Measurements from ENCODE around the gene KLHL36.

Gene KLHL36

DNA sequence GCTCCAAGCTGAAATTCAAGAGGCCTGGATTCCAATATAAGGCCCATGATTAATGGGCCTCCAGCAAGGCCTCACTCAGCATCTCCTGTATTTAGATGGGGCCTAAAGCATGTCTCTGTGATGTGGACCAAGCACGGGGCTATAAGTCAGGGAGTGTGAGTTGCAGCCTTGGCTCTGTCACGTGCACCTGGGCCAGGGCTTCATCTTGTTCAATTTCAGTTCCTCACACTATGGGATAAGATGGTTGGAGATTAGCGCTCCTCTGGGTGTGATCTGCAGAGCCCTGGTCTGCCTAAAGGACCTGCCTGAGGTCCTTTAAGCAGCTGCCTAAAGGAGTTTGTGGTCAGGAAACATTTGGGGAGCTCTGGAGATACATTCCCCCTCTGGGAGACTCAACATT is 25.2 kb downstream of the KLHL36 start:
- no peak for TF ChIP-seq ZNF70 (CRISPR knock-in tag; IDR thresholded peaks at IDR 0.05)
- no peak for TF ChIP-seq ISL1 (CRISPR knock-in tag; IDR thresholded peaks at IDR 0.05)
- TF ChIP-seq, protein P1, sequence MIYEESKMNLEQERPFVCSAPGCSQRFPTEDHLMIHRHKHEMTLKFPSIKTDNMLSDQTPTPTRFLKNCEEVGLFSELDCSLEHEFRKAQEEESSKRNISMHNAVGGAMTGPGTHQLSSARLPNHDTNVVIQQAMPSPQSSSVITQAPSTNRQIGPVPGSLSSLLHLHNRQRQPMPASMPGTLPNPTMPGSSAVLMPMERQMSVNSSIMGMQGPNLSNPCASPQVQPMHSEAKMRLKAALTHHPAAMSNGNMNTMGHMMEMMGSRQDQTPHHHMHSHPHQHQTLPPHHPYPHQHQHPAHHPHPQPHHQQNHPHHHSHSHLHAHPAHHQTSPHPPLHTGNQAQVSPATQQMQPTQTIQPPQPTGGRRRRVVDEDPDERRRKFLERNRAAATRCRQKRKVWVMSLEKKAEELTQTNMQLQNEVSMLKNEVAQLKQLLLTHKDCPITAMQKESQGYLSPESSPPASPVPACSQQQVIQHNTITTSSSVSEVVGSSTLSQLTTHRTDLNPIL (CRISPR knock-in tag; IDR thresholded peaks at IDR 0.05; ENCODE audit: low read depth) = no peak
- no peak for TF ChIP-seq ZFP30 (CRISPR knock-in tag; IDR thresholded peaks at IDR 0.05)
- TF ChIP-seq SNAI2 (CRISPR knock-in tag; IDR thresholded peaks at IDR 0.05) = no peak
- TF ChIP-seq, protein P2, sequence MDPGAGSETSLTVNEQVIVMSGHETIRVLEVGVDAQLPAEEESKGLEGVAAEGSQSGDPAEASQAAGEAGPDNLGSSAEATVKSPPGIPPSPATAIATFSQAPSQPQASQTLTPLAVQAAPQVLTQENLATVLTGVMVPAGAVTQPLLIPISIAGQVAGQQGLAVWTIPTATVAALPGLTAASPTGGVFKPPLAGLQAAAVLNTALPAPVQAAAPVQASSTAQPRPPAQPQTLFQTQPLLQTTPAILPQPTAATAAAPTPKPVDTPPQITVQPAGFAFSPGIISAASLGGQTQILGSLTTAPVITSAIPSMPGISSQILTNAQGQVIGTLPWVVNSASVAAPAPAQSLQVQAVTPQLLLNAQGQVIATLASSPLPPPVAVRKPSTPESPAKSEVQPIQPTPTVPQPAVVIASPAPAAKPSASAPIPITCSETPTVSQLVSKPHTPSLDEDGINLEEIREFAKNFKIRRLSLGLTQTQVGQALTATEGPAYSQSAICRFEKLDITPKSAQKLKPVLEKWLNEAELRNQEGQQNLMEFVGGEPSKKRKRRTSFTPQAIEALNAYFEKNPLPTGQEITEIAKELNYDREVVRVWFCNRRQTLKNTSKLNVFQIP (CRISPR knock-in tag; IDR thresholded peaks at IDR 0.05; ENCODE audit: borderline replicate concordance, low read depth) = no peak
- TF ChIP-seq ZNF565 (CRISPR knock-in tag; conservative IDR thresholded peaks at IDR 0.05; ENCODE audit: low read depth) = no peak
- TF ChIP-seq, protein P3, sequence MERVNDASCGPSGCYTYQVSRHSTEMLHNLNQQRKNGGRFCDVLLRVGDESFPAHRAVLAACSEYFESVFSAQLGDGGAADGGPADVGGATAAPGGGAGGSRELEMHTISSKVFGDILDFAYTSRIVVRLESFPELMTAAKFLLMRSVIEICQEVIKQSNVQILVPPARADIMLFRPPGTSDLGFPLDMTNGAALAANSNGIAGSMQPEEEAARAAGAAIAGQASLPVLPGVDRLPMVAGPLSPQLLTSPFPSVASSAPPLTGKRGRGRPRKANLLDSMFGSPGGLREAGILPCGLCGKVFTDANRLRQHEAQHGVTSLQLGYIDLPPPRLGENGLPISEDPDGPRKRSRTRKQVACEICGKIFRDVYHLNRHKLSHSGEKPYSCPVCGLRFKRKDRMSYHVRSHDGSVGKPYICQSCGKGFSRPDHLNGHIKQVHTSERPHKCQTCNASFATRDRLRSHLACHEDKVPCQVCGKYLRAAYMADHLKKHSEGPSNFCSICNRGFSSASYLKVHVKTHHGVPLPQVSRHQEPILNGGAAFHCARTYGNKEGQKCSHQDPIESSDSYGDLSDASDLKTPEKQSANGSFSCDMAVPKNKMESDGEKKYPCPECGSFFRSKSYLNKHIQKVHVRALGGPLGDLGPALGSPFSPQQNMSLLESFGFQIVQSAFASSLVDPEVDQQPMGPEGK (CRISPR knock-in tag; IDR thresholded peaks at IDR 0.05; ENCODE audit: borderline replicate concordance) = no peak
- TF ChIP-seq ARNTL (CRISPR knock-in tag; IDR thresholded peaks at IDR 0.05; ENCODE audit: borderline replicate concordance, low read depth) = no peak
- no peak for TF ChIP-seq ZC3H10 (CRISPR knock-in tag; IDR thresholded peaks at IDR 0.05)
- ATAC-seq = no peak

DNA sequence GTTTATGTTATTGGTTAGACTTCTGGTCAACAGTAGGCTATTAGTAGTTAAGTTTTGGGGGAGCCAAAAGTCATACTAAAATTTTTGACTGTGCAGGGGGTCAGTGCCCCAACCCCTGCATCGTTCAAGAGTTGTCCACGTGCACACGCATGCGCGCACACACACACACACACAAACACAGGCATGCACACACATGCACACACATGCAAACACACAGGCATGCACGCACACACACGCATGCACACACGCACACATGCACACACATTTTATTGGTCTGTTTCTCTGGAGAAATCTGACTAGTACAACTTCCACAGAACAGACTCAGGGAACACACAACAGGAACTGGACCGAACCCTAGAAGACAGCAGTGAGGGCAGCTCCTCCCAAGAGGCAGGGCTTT is 27.1 kb downstream of the KLHL36 start:
- no peak for ATAC-seq
- TF ChIP-seq TOX (CRISPR knock-in tag; IDR thresholded peaks at IDR 0.05; ENCODE audit: borderline replicate concordance) (no peak), ZNF8 (CRISPR knock-in tag; IDR thresholded peaks at IDR 0.05) (no peak), CSDC2 (CRISPR knock-in tag; IDR thresholded peaks at IDR 0.05) (no peak), BACH2 (CRISPR knock-in tag; IDR thresholded peaks at IDR 0.05; ENCODE audit: borderline replicate concordance) (no peak)
- TF ChIP-seq, protein P3 (CRISPR knock-in tag; IDR thresholded peaks at IDR 0.05; ENCODE audit: borderline replicate concordance) = no peak
- TF ChIP-seq, protein P4, sequence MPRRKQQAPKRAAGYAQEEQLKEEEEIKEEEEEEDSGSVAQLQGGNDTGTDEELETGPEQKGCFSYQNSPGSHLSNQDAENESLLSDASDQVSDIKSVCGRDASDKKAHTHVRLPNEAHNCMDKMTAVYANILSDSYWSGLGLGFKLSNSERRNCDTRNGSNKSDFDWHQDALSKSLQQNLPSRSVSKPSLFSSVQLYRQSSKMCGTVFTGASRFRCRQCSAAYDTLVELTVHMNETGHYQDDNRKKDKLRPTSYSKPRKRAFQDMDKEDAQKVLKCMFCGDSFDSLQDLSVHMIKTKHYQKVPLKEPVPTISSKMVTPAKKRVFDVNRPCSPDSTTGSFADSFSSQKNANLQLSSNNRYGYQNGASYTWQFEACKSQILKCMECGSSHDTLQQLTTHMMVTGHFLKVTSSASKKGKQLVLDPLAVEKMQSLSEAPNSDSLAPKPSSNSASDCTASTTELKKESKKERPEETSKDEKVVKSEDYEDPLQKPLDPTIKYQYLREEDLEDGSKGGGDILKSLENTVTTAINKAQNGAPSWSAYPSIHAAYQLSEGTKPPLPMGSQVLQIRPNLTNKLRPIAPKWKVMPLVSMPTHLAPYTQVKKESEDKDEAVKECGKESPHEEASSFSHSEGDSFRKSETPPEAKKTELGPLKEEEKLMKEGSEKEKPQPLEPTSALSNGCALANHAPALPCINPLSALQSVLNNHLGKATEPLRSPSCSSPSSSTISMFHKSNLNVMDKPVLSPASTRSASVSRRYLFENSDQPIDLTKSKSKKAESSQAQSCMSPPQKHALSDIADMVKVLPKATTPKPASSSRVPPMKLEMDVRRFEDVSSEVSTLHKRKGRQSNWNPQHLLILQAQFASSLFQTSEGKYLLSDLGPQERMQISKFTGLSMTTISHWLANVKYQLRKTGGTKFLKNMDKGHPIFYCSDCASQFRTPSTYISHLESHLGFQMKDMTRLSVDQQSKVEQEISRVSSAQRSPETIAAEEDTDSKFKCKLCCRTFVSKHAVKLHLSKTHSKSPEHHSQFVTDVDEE (CRISPR knock-in tag; IDR thresholded peaks at IDR 0.05) = no peak

DNA sequence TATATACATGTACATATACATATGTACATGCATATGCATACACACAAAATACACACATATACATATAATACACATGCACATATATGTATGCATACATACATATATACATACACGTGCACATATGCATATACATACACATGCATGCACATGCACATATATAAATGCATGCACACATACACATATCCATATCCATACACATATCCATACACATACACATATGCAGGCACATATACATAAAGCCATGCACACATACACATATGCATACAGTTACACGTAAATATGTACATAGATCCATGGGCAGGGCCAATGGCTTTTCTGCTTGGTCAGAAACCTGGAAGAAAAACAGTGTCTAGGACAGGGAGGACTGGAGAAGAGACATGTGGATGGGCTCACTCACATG is 27.6 kb downstream of the KLHL36 start:
- TF ChIP-seq ZC3H10 (CRISPR knock-in tag; IDR thresholded peaks at IDR 0.05) = no peak
- no peak for ATAC-seq

DNA sequence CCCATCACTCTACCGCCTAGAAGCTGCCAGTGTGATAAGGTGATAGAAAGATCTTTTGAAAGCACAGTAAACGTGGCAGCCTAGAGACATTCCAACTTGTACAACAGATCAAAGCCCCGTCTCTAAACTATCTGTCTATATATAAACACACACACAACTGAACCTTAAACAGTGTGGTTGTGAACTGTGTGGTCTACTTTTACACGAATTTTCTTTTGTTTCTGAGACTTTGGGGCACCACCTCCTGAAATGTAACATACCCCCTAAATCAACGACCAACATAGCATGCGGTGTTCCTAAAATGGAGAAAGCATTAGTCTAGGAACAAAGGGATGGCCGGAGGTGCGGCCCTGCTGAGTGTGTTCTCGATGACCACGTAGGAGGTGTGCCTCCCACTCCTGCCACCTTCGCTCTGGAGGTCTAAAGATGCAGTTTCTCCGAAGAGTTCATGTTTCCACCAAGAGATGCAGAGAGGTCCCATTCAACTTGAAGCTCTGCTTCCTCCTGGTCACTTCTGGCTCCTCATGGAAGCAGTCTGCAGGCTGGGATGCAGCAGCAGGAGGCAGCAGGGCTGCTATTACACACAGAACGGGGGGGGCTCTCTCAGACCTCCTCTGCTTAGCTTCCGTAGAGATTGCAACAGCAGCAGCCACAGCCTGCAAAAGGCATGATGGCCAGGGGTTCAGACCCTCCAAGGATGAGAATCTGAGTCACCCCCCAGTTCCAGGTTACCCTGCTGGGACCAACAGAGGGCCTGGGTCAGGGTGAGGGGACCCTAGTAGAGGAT is 28.9 kb downstream of the KLHL36 start:
- ATAC-seq = no peak
- TF ChIP-seq, protein P2 (CRISPR knock-in tag; IDR thresholded peaks at IDR 0.05; ENCODE audit: borderline replicate concordance, low read depth) = no peak
- TF ChIP-seq ZFP3 (CRISPR knock-in tag; IDR thresholded peaks at IDR 0.05) (no peak), SNAI2 (CRISPR knock-in tag; IDR thresholded peaks at IDR 0.05) (no peak), ZNF70 (CRISPR knock-in tag; IDR thresholded peaks at IDR 0.05) (no peak), ARNTL (CRISPR knock-in tag; IDR thresholded peaks at IDR 0.05; ENCODE audit: borderline replicate concordance, low read depth) (no peak), TCF4 (CRISPR knock-in tag; IDR thresholded peaks at IDR 0.05; ENCODE audit: borderline replicate concordance) (no peak), OSR1 (CRISPR knock-in tag; IDR thresholded peaks at IDR 0.05) (no peak), RARB (CRISPR knock-in tag; IDR thresholded peaks at IDR 0.05) (no peak), ISL1 (CRISPR knock-in tag; IDR thresholded peaks at IDR 0.05) (no peak), ESRRG (CRISPR knock-in tag; IDR thresholded peaks at IDR 0.05) (no peak)
- TF ChIP-seq, protein P1 (CRISPR knock-in tag; IDR thresholded peaks at IDR 0.05; ENCODE audit: low read depth) = no peak

Measured in SK-N-SH treated with all-trans-retinoic acid at 6 μM for 48 hours (cell line).